ENCODE results near the gene TLR5. TPM values are rescaled to one million over a fixed set of nuclear protein-coding genes. Genes with fewer than 3 reads are reported as not detected.

The TLR5 gene
- polyA plus RNA-seq, 1 of the 3 experiments (the other 2 are of a cell fraction), result not detected

DNA sequence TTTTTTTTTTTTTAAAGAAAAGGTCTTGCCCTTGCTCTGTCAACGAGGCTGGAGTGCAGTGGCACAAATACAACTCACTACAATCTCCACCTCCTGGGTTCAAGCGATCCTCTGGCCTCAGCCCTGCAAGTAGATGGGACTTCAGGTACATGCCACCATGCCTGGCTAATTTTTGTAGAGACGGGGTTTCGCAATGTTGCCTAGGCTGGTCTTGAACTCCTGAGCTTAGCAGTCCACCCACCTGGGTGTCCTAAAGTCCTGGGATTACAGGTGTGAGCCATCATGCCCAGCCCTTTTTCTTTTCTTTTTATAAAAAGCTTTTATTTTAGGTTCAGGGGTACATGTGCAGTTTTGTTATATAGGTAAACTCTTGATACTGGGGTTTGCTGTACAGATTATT is 47.2 kb downstream of the TLR5 start:
- Histone ChIP-seq H3K36me3 (replicated peaks in 1 of 2; ENCODE audit: control insufficient read depth in 1 of 2, insufficient read depth in 2 of 2, low read length in 1 of 2) (no peaks in the 10 kb centered on the region), H3K9ac (no peak overlapping the region), H3K9me2 (no peaks in the 10 kb centered on the region), H3K4me3 (ENCODE audit: low read depth in 2 of 2, low read length in 1 of 2) (no peak overlapping the region), H3K27me3 (ENCODE audit: insufficient read depth) (no peaks in the 10 kb centered on the region; the same call in 1 of the 2 replicates), H3K4me1 (ENCODE audit: control insufficient read depth in 1 of 2, insufficient read depth in 2 of 2, low read depth in 1 of 2, low read length in 1 of 2) (no peaks in the 10 kb centered on the region), H3K9me3 (no peaks in the 10 kb centered on the region), H2AFZ (ENCODE audit: low read depth) (no peak overlapping the region), H3K79me2 (ENCODE audit: insufficient read depth) (no peaks in the 10 kb centered on the region), H3F3A (replicated peaks; ENCODE audit: insufficient read depth) (no peaks in the 10 kb centered on the region), H3K27ac (ENCODE audit: low read depth in 2 of 2, low read length in 1 of 2) (no peak overlapping the region), H4K20me1 (ENCODE audit: insufficient read depth) (no peaks in the 10 kb centered on the region), H3K4me2 (no peak overlapping the region)
- 58% methylated on average over 4 of the region's 4 CpGs for WGBS (ENCODE audit: low lambda C conversion rate)
- DNase-seq, result no peak
- no peak for TF ChIP-seq NRF1 (IDR thresholded peaks at IDR 0.05; ENCODE audit: low read depth, low read length)
- TF ChIP-seq, protein P1, sequence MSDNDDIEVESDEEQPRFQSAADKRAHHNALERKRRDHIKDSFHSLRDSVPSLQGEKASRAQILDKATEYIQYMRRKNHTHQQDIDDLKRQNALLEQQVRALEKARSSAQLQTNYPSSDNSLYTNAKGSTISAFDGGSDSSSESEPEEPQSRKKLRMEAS (IDR thresholded peaks at IDR 0.05; ENCODE audit: low read depth), result no peak
- TF ChIP-seq, protein P2, sequence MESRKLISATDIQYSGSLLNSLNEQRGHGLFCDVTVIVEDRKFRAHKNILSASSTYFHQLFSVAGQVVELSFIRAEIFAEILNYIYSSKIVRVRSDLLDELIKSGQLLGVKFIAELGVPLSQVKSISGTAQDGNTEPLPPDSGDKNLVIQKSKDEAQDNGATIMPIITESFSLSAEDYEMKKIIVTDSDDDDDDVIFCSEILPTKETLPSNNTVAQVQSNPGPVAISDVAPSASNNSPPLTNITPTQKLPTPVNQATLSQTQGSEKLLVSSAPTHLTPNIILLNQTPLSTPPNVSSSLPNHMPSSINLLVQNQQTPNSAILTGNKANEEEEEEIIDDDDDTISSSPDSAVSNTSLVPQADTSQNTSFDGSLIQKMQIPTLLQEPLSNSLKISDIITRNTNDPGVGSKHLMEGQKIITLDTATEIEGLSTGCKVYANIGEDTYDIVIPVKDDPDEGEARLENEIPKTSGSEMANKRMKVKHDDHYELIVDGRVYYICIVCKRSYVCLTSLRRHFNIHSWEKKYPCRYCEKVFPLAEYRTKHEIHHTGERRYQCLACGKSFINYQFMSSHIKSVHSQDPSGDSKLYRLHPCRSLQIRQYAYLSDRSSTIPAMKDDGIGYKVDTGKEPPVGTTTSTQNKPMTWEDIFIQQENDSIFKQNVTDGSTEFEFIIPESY (IDR thresholded peaks at IDR 0.05; ENCODE audit: borderline replicate concordance, low read depth), result no peak
- TF ChIP-seq, protein P3, sequence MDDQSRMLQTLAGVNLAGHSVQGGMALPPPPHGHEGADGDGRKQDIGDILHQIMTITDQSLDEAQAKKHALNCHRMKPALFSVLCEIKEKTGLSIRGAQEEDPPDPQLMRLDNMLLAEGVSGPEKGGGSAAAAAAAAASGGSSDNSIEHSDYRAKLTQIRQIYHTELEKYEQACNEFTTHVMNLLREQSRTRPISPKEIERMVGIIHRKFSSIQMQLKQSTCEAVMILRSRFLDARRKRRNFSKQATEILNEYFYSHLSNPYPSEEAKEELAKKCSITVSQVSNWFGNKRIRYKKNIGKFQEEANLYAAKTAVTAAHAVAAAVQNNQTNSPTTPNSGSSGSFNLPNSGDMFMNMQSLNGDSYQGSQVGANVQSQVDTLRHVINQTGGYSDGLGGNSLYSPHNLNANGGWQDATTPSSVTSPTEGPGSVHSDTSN (IDR thresholded peaks at IDR 0.05), result no peak
- CTCF ChIA-PET, result interaction anchor here (2.1 kb wide), 1 partner anchor 28 kb away, joined by 10 read pairs; no protein-coding TSS in a partner anchor
- POLR2A ChIA-PET, result no interaction called here

DNA sequence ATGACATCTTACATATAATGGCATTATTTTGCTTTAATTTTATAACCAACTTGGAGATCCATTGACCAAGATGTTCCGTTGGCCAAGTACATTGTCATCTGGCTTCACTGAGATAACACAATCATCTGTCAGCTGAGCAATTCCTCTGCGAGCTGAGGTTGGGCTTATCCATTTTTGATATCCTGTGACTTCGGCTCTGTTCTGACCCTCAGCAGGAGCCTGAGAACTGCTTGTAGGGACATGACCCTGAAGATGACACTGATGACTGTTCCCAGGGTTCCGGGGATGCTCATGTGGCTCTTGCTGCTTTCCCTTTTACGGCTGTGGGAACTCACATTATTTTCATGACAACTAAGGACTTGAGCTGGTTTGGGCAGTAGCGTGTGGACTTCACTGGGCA is 51.2 kb downstream of the TLR5 start:
- no peaks in the 10 kb centered on the region for H3K9me3 ChIP-seq
- 66% methylated on average over 6 of the region's 6 CpGs for WGBS (ENCODE audit: low lambda C conversion rate)
- H3K27me3 ChIP-seq (ENCODE audit: insufficient read depth), result no peaks in the 10 kb centered on the region; the same call in 1 of the 2 replicates
- no peak overlapping the region for H3K4me2 ChIP-seq
- H3K4me1 ChIP-seq (ENCODE audit: control insufficient read depth in 1 of 2, insufficient read depth in 2 of 2, low read depth in 1 of 2, low read length in 1 of 2), result no peaks in the 10 kb centered on the region; a peak in 1 of 4 replicates
- H3K9ac ChIP-seq, result no peak overlapping the region
- no peak overlapping the region for H2AFZ ChIP-seq (ENCODE audit: low read depth)
- no peak overlapping the region for H3K27ac ChIP-seq (ENCODE audit: low read depth in 2 of 2, low read length in 1 of 2)
- no peak for TF ChIP-seq NRF1 (IDR thresholded peaks at IDR 0.05; ENCODE audit: low read depth, low read length)
- TF ChIP-seq RAD21 (IDR thresholded peaks at IDR 0.05; ENCODE audit: low read length), result no peak
- TF ChIP-seq GABPA (IDR thresholded peaks at IDR 0.05; ENCODE audit: low read depth), result no peak
- TF ChIP-seq MEF2A (IDR thresholded peaks at IDR 0.05; ENCODE audit: borderline replicate concordance, low read depth), result no peak
- TF ChIP-seq TAF1 (IDR thresholded peaks at IDR 0.05; ENCODE audit: borderline replicate concordance, low read depth, low read length), result no peak
- no peak for TF ChIP-seq TEAD4 (IDR thresholded peaks at IDR 0.05; ENCODE audit: borderline replicate concordance, insufficient read depth)
- no peak for TF ChIP-seq ELF1 (IDR thresholded peaks at IDR 0.05)
- TF ChIP-seq CHD2 (IDR thresholded peaks at IDR 0.05; ENCODE audit: low read length, partially characterized antibody), result no peak
- no peak for TF ChIP-seq MXI1 (IDR thresholded peaks at IDR 0.05; ENCODE audit: low read depth, low read length)
- TF ChIP-seq, protein P2 (IDR thresholded peaks at IDR 0.05; ENCODE audit: borderline replicate concordance, low read depth), result no peak
- no peak for TF ChIP-seq TCF12 (IDR thresholded peaks at IDR 0.05)
- TF ChIP-seq RXRA (IDR thresholded peaks at IDR 0.05; ENCODE audit: borderline replicate concordance, low read depth), result no peak
- TF ChIP-seq FOSL2 (IDR thresholded peaks at IDR 0.05; ENCODE audit: borderline replicate concordance, low read depth), result no peak
- no peak for TF ChIP-seq EP300 (IDR thresholded peaks at IDR 0.05; ENCODE audit: borderline replicate concordance in 1 of 2, low read depth in 1 of 2, low read length in 1 of 2)
- H3K36me3 ChIP-seq (replicated peaks in 1 of 2; ENCODE audit: control insufficient read depth in 1 of 2, insufficient read depth in 2 of 2, low read length in 1 of 2), result no peaks in the 10 kb centered on the region
- H3K4me3 ChIP-seq (ENCODE audit: low read depth in 2 of 2, low read length in 1 of 2), result no peak overlapping the region
- no peak for DNase-seq
- ChIA-PET CTCF (no interaction called here), POLR2A (no interaction called here)
- no peaks in the 10 kb centered on the region for H3K79me2 ChIP-seq (ENCODE audit: insufficient read depth)
- H3F3A ChIP-seq (replicated peaks; ENCODE audit: insufficient read depth), result no peaks in the 10 kb centered on the region
- no peaks in the 10 kb centered on the region for H3K9me2 ChIP-seq
- no peaks in the 10 kb centered on the region for H4K20me1 ChIP-seq (ENCODE audit: insufficient read depth)
